ENCODE measurements around the gene RGS7.

The RGS7 gene

DNA sequence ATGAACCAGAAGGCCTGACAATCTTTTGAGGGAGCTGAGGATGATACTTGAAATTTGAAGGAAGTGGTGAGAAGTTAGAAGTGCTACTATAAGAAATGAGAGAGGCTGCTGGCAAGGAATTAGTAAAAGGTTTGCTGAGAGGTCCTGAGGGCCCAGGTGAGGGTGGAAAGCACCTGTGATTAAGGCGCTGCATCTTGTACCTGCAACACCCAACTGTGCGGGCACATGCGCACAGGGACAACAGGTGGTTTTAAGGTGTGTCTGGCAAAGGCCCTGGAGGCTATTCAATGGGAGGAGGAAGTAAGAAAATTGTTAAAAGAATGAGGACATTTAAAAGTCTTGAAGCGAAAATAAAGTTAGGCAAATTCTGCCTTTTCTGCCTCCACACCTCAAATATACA is 349.3 kb downstream of the RGS7 start:
- TF ChIP-seq, protein P1, sequence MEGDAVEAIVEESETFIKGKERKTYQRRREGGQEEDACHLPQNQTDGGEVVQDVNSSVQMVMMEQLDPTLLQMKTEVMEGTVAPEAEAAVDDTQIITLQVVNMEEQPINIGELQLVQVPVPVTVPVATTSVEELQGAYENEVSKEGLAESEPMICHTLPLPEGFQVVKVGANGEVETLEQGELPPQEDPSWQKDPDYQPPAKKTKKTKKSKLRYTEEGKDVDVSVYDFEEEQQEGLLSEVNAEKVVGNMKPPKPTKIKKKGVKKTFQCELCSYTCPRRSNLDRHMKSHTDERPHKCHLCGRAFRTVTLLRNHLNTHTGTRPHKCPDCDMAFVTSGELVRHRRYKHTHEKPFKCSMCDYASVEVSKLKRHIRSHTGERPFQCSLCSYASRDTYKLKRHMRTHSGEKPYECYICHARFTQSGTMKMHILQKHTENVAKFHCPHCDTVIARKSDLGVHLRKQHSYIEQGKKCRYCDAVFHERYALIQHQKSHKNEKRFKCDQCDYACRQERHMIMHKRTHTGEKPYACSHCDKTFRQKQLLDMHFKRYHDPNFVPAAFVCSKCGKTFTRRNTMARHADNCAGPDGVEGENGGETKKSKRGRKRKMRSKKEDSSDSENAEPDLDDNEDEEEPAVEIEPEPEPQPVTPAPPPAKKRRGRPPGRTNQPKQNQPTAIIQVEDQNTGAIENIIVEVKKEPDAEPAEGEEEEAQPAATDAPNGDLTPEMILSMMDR (IDR thresholded peaks at IDR 0.05; ENCODE audit: low read depth, low read length) = no peak
- Histone ChIP-seq H3K36me3 (no peaks in the 10 kb centered on the region), H3K4me1 (no peaks in the 10 kb centered on the region), H3K27me3 (no peaks in the 10 kb centered on the region), H3K4me3 (ENCODE audit: low read depth, low read length) (no peak overlapping the region), H3K9me3 (no peaks in the 10 kb centered on the region)
- DNase-seq = no peak

DNA sequence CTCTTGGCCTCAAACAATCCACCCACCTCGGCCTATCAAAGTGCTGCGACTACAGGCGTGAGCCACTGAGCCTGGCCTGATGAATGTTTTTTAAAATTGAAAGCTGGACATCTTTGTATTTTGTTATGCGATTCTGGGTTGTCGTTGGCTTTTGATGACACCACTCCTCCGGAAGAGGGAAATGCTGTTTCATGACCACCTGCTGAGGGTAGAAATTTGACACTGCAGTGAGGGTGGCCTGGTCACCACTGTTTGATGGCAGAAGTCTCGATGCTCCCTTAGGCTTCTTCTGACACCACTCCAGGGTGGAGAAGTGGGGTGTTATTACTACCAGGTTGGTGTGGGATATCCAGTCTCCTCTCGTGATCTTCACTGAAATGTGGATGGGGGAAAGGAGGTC is 357.2 kb downstream of the RGS7 start:
- DNase-seq = no peak
- no peaks in the 10 kb centered on the region for H3K36me3 ChIP-seq
- H3K4me1 ChIP-seq = no peaks in the 10 kb centered on the region
- H3K9me3 ChIP-seq = no peaks in the 10 kb centered on the region
- H3K4me3 ChIP-seq (ENCODE audit: low read depth, low read length) = no peak overlapping the region
- TF ChIP-seq, protein P1 (IDR thresholded peaks at IDR 0.05; ENCODE audit: low read depth, low read length) = no peak
- no peaks in the 10 kb centered on the region for H3K27me3 ChIP-seq

DNA sequence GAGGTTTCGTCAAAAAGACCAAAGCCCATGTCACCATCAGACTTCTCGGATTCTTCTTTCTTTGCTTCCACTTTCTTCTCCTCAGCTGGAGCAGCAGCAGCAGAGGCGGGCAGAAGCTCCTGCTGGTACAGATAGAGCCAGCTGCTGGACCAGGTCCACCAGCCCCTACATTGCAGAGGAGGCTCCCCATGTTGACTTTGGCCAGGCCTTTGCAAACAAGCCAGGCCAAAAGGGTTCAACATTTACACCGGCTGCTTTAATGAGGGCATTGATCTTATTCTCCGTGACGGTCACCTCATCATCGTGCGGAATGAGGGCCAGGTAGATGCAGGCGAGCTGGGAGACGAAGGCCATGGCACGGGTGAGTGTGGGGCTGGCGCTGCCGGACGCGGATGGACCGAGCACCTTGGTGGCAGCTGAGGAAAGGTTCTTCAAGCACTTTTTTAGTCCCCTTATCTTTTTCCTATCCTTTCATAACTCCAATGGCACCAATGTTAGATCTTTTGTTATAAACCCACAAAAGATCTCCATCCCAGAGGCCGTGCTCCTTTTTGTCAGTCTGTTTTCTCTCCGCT is 358.5 kb downstream of the RGS7 start:
- H3K4me3 ChIP-seq (ENCODE audit: low read depth, low read length) = no peak overlapping the region
- H3K4me1 ChIP-seq = no peaks in the 10 kb centered on the region
- DNase-seq = no peak
- H3K9me3 ChIP-seq = no peaks in the 10 kb centered on the region
- TF ChIP-seq, protein P1 (IDR thresholded peaks at IDR 0.05; ENCODE audit: low read depth, low read length) = no peak
- no peaks in the 10 kb centered on the region for H3K36me3 ChIP-seq
- H3K27me3 ChIP-seq = no peaks in the 10 kb centered on the region

DNA sequence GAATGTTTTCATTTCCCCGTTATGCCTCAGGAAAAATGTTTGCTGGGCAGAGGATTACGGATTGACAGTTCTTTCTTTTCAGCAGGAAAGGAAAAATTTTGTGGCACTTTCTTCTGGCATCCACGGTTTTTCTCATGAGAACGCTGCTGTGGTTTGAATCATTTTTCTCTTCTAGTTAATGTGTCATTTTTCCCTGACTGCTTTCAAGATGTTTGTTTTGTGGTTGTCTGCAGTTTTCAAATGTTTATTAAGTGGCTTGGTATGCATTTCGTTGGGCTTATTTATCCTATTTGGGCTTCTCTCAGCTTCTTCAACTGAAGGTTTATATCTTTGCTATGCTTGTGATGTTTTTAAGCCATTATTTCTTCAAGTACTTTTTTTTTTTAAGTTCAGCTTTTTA is 359.0 kb downstream of the RGS7 start:
- TF ChIP-seq, protein P1 (IDR thresholded peaks at IDR 0.05; ENCODE audit: low read depth, low read length) = no peak
- no peak overlapping the region for H3K4me3 ChIP-seq (ENCODE audit: low read depth, low read length)
- DNase-seq = no peak
- H3K27me3 ChIP-seq = no peaks in the 10 kb centered on the region
- H3K36me3 ChIP-seq = no peaks in the 10 kb centered on the region
- no peaks in the 10 kb centered on the region for H3K4me1 ChIP-seq
- no peaks in the 10 kb centered on the region for H3K9me3 ChIP-seq

DNA sequence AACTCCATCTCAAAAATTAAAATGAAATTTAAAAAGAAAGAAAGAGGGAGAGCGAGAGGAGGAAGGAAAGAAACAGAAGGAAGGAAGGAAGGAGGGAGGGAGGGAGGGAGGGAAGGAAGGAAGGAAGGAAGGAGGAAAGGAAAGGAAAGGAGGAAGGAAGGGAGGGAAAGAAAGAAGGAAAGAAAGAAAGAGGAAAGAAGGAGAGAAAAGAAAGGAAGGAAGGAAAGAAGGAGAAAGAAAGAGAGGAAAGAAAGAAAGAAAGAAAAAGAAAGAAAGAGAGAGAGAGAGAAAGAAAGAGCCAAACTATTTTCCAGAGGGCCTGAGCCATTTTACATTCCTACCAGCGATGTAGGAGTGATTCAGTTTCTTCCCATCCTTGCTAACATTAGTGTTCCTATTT is 364.0 kb downstream of the RGS7 start:
- no peaks in the 10 kb centered on the region for H3K27me3 ChIP-seq
- TF ChIP-seq, protein P1 (IDR thresholded peaks at IDR 0.05; ENCODE audit: low read depth, low read length) = no peak
- H3K4me1 ChIP-seq = no peaks in the 10 kb centered on the region

DNA sequence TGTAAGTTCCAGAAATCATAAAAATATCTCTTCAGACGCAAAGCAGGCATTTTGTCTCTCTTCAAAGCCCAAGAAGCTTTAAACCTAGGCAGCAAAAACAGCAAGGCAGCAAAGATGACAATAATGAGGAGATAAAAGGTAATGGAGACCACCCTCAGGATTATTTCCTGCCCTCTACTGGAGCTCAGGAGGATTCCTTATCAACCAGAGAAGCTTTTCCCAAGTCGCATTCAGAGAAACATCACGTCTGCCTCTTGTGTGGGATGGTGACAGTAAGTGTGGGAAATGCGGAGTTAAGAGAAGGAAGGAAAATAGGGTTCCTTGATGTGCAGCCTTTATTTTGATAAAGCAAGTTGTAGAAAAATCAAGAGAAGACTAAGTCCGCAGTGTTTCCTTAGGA is 365.8 kb downstream of the RGS7 start:
- TF ChIP-seq, protein P1 (IDR thresholded peaks at IDR 0.05; ENCODE audit: low read depth, low read length) = no peak
- H3K36me3 ChIP-seq = no peaks in the 10 kb centered on the region
- no peak overlapping the region for H3K4me3 ChIP-seq (ENCODE audit: low read depth, low read length)
- H3K4me1 ChIP-seq = no peaks in the 10 kb centered on the region
- H3K27me3 ChIP-seq = no peaks in the 10 kb centered on the region
- no peak for DNase-seq
- H3K9me3 ChIP-seq = no peaks in the 10 kb centered on the region

More for the DNA sequence above, 364.0 kb downstream of the RGS7 start:
- no peaks in the 10 kb centered on the region for H3K36me3 ChIP-seq
- H3K9me3 ChIP-seq = no peaks in the 10 kb centered on the region
- DNase-seq = no peak
- H3K4me3 ChIP-seq (ENCODE audit: low read depth, low read length) = no peak overlapping the region
